ENCODE measurements around the gene TMEM218. TPM values are rescaled to one million over a fixed set of nuclear protein-coding genes. Genes with fewer than 3 reads are reported as not detected.

The TMEM218 gene
- total and polyA plus RNA-seq, 2 donors (not counting 3 experiments of a cell fraction or from before 2014, with no cell fraction given) = 23.8 to 45.1 TPM

DNA sequence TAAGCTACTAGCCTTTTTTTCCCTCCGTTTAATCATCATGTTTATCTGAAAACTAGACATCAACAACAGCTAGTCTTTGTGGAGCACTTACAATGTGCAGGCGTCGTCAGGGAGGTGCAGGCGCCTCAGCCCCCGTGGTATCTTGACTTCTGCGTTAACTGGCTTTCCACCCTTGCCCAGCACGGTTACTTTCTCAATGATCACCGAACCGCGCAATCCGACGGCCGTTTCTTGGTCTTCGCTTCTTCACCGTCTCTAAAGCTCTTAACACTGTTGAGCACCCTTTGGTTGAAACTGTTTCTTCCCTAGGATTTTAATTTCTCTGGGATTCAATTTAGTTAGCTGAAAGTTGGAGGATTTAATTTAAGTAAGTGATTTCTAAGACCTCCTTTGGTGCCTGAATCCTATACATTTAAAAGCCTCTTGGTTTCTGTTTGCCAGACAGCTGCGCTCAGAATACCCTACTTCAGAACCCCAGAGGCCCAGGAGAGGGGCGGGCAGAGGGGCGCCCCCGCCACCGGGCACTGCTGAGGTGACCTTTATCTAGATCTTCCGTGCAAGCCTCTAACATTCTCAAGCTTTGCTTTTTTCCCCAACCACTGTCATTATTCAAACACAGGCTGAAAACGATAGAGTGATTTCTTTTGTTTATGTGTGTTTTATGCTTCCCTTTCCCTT lies 18.0 kb upstream of the TMEM218 start:
- Histone ChIP-seq H3K9me1 (replicated peaks; ENCODE audit: control insufficient read depth, extremely low read depth, insufficient read depth, low read length) (no peaks in the 10 kb centered on the region), H3K36me3 (ENCODE audit: control insufficient read depth in 2 of 2, extremely low read depth in 1 of 2, insufficient read depth in 2 of 2, low read length in 2 of 2) (no peaks in the 10 kb centered on the region), H3K4me3 (replicated peaks in 1 of 3; ENCODE audit: insufficient read depth in 1 of 3, low read depth in 1 of 3, low read length in 3 of 3) (no peak overlapping the region), H3K27ac (ENCODE audit: insufficient read depth, low read depth, low read length) (no peak overlapping the region), H3K9ac (replicated peaks; ENCODE audit: extremely low read depth, insufficient read depth, low read length) (no peak overlapping the region), H3K27me3 (ENCODE audit: control insufficient read depth in 2 of 2, insufficient read depth in 2 of 2, low read length in 2 of 2) (peaks cover 16 to 17% of the 10 kb centered on the region in 2 experiments), H3K4me1 (ENCODE audit: control insufficient read depth, extremely low read depth, insufficient read depth, low read length) (no peaks in the 10 kb centered on the region), H3K9me3 (replicated peaks; ENCODE audit: control insufficient read depth, insufficient read depth, low read length) (no peaks in the 10 kb centered on the region), H2AFZ (ENCODE audit: low read depth, low read length) (peak overlapping the region; percentile 6), H4K20me1 (replicated peaks; ENCODE audit: control insufficient read depth, extremely low read depth, insufficient read depth, low read length) (no peaks in the 10 kb centered on the region), H3K4me2 (ENCODE audit: insufficient read depth, low read length) (no peak overlapping the region), H3K79me2 (ENCODE audit: control insufficient read depth, insufficient read depth, low read length) (no peaks in the 10 kb centered on the region)
- FAIRE-seq (no peak), DNase-seq (ENCODE audit: low read depth, low spot score) (no peak)
- ChIA-PET POLR2A (no interaction called here), CTCF (interaction anchor here (0.9 to 1.7 kb wide), 2 partner anchors 34 to 39 kb away, joined by 3 to 5 read pairs; no protein-coding TSS in a partner anchor)
- BruUV-seq (replicated peaks) = no TSS peak
- TF ChIP-seq, protein P1, sequence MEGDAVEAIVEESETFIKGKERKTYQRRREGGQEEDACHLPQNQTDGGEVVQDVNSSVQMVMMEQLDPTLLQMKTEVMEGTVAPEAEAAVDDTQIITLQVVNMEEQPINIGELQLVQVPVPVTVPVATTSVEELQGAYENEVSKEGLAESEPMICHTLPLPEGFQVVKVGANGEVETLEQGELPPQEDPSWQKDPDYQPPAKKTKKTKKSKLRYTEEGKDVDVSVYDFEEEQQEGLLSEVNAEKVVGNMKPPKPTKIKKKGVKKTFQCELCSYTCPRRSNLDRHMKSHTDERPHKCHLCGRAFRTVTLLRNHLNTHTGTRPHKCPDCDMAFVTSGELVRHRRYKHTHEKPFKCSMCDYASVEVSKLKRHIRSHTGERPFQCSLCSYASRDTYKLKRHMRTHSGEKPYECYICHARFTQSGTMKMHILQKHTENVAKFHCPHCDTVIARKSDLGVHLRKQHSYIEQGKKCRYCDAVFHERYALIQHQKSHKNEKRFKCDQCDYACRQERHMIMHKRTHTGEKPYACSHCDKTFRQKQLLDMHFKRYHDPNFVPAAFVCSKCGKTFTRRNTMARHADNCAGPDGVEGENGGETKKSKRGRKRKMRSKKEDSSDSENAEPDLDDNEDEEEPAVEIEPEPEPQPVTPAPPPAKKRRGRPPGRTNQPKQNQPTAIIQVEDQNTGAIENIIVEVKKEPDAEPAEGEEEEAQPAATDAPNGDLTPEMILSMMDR (IDR thresholded peaks at IDR 0.05; ENCODE audit: extremely low read depth in 1 of 2, insufficient read depth in 1 of 2, low read depth in 1 of 2, low read length in 2 of 2) = no peak
- TF ChIP-seq MYC (IDR thresholded peaks at IDR 0.05; ENCODE audit: low read depth, low read length) = no peak
- no peak for TF ChIP-seq EZH2 (IDR thresholded peaks at IDR 0.05; ENCODE audit: borderline replicate concordance, low read depth, low read length, severe bottlenecking)
- TF ChIP-seq POLR2A (IDR thresholded peaks at IDR 0.05; ENCODE audit: low read depth, low read length) = no peak
- TF ChIP-seq, protein P2, sequence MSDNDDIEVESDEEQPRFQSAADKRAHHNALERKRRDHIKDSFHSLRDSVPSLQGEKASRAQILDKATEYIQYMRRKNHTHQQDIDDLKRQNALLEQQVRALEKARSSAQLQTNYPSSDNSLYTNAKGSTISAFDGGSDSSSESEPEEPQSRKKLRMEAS (IDR thresholded peaks at IDR 0.05; ENCODE audit: insufficient read depth, insufficient read length) = no peak
- TF ChIP-seq GATA2 (IDR thresholded peaks at IDR 0.05; ENCODE audit: insufficient read depth, insufficient read length, low read depth, low read length) = no peak
- no peak for TF ChIP-seq JUN (IDR thresholded peaks at IDR 0.05; ENCODE audit: borderline replicate concordance, insufficient read depth, insufficient read length, low read depth)
- no peak for TF ChIP-seq FOS (IDR thresholded peaks at IDR 0.05; ENCODE audit: borderline replicate concordance, insufficient read depth, low read length)
- no peak for TF ChIP-seq POLR2AphosphoS5 (IDR thresholded peaks at IDR 0.05; ENCODE audit: insufficient read depth, low read depth, low read length)
- intact Hi-C loops (cut with micrococcal nuclease) = no loop called here
- dilution Hi-C loops (cut with MboI; ENCODE audit: extremely low pct_ligation_motif_present, low sequenced_read_pairs) = no loop called here
